Stimulated activated CD8-positive, alpha-beta memory T cell treated with anti-CD3 and anti-CD28 coated beads, Interleukin-4, amount 100 ng/mL, for 4 hours (primary cell): Measurements from ENCODE around the gene NDUFS5.
"Not testable (repeated sequence)": the region's sequence is repeated elsewhere in the genome, so short reads cannot be mapped to it uniquely, and the experiment has no call there.

Experiments used
- DNase-seq, 2 donors: peaks; one replicate each; pipeline ENCODE4 v3.0.0-alpha.2; 2020; ENCODE audit warnings: low read depth in 2 of 2, low spot score in 1 of 2

Gene NDUFS5

GRCh38 chr1:39014956-39015355, 11.2 kb upstream of the NDUFS5 start:
- not testable (repeated sequence) for DNase-seq

GRCh38 chr1:39016604-39017171, 9.5 kb upstream of the NDUFS5 start:
- no peak for DNase-seq

- DNase-seq: no peak
These were observed 8.9 kb upstream of the NDUFS5 start for GRCh38 chr1:39017266-39017665.

- not testable (repeated sequence) for DNase-seq
These were observed 5.7 kb upstream of the NDUFS5 start for GRCh38 chr1:39020494-39020893.

GRCh38 chr1:39021426-39021825, 4.7 kb upstream of the NDUFS5 start:
- no peak for DNase-seq

GRCh38 chr1:39023140-39023539, 3.0 kb upstream of the NDUFS5 start:
- DNase-seq: no peak

GRCh38 chr1:39026866-39027507, 837 bp downstream of the NDUFS5 start:
- DNase-seq: no peak

- no peak for DNase-seq
These were observed 8.0 kb downstream of the NDUFS5 start for GRCh38 chr1:39034114-39034654.

GRCh38 chr1:39036678-39037077, 10.5 kb downstream of the NDUFS5 start:
- no peak for DNase-seq

- no peak for DNase-seq
These were observed 17.4 kb downstream of the NDUFS5 start for GRCh38 chr1:39043513-39043912.

GRCh38 chr1:39044762-39045161, 18.6 kb downstream of the NDUFS5 start:
- no peak for DNase-seq

- no peak for DNase-seq
These were observed 19.1 kb downstream of the NDUFS5 start for GRCh38 chr1:39045231-39045630.

- no peak for DNase-seq
These were observed 20.6 kb downstream of the NDUFS5 start for GRCh38 chr1:39046613-39047210.

- no peak for DNase-seq
These were observed 21.5 kb downstream of the NDUFS5 start for GRCh38 chr1:39047374-39048229.

- DNase-seq: no peak
These were observed 22.7 kb downstream of the NDUFS5 start for GRCh38 chr1:39048745-39049370.

GRCh38 chr1:39050001-39050400, 23.9 kb downstream of the NDUFS5 start:
- DNase-seq: no peak

GRCh38 chr1:39051193-39051850, 25.2 kb downstream of the NDUFS5 start:
- DNase-seq: not testable (repeated sequence)

- DNase-seq: no peak
These were observed 25.8 kb downstream of the NDUFS5 start for GRCh38 chr1:39051956-39052355.

- DNase-seq: not testable (repeated sequence)
These were observed 29.1 kb downstream of the NDUFS5 start for GRCh38 chr1:39055213-39055710.

- not testable (repeated sequence) for DNase-seq
These were observed 35.4 kb downstream of the NDUFS5 start for GRCh38 chr1:39061516-39061915.
